ENCODE data around the gene HLA-B. TPM values are rescaled to one million over a fixed set of nuclear protein-coding genes. Genes with fewer than 3 reads are reported as not detected.
A peak's percentile ranks its signal among the peaks of the same experiment; 100 is the strongest.

Gene HLA-B
- total RNA-seq, 4 donors from 2014 or later = 328 to 1,292 (median 594) TPM

DNA sequence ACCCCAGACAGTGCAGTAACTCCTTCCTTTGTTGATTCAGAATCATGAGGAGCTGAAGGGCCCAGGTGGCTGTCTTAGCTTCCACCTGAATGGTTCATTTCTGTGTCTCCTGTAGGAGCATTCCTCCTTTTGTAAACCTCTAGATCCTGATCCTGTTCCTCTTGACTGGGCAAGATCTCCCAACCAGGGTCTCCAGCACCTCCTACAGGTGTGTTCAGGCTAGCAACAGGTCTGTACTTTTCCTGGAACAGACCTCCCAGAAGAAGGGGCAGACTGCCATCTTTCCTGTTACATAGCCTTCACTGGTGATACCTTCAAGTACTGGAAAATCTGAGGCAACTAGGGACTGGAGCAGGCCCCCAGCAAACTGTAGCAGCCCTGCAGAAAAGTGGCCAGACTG is 35.2 kb downstream of the HLA-B start:
- TF ChIP-seq, protein P1, sequence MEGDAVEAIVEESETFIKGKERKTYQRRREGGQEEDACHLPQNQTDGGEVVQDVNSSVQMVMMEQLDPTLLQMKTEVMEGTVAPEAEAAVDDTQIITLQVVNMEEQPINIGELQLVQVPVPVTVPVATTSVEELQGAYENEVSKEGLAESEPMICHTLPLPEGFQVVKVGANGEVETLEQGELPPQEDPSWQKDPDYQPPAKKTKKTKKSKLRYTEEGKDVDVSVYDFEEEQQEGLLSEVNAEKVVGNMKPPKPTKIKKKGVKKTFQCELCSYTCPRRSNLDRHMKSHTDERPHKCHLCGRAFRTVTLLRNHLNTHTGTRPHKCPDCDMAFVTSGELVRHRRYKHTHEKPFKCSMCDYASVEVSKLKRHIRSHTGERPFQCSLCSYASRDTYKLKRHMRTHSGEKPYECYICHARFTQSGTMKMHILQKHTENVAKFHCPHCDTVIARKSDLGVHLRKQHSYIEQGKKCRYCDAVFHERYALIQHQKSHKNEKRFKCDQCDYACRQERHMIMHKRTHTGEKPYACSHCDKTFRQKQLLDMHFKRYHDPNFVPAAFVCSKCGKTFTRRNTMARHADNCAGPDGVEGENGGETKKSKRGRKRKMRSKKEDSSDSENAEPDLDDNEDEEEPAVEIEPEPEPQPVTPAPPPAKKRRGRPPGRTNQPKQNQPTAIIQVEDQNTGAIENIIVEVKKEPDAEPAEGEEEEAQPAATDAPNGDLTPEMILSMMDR (IDR thresholded peaks at IDR 0.05) = no peak
- no peak for TF ChIP-seq POLR2A (IDR thresholded peaks at IDR 0.05)

DNA sequence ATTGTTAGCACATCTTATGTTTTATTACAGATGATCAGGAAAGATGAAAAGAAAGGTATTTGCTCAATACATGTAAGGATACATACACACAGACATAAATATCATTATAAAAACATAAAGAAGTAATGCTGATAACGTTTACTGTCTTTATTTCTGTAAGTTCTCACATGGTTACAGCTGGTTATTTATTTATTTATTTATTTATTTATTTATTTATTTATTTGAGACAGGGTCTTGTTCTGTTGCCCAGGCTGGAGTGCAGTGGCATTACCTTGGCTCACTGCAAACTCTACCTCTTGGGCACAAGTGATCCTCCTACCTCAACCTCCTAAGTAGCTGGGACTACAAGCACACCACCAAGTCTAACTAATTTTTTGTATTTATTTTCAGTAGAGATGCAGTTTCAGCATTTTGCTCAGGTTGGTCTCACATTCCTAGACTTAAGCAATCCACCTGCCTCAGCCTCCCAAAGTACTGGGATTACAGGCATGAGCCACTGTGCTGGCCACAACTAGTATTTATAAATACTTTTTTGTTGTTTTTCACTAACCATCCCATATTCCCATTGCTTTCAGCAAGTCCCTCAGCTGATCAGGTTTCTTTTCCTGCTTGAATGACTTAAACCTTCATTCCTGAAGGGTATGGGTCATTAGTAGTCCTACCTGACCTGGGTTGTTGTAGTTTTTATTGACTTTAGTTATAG is 35.8 kb downstream of the HLA-B start:
- Histone ChIP-seq H3K4me3 (replicated peaks in 1 of 3) (no peak overlapping the region), H3K27me3 (no peaks in the 10 kb centered on the region), H3K27ac (no peak overlapping the region), H3K36me3 (no peaks in the 10 kb centered on the region), H3K4me1 (no peaks in the 10 kb centered on the region), H3K9me3 (no peaks in the 10 kb centered on the region)
- WGBS, 2 donors = 3 to 45% methylated on average over 1 of the region's 1 CpG
- no peak for DNase-seq
- TF ChIP-seq, protein P1 (IDR thresholded peaks at IDR 0.05) = no peak
- TF ChIP-seq POLR2A (IDR thresholded peaks at IDR 0.05) = no peak
- intact Hi-C loops (cut with DNase I) = no loop called here

More for the DNA sequence above, 35.2 kb downstream of the HLA-B start:
- intact Hi-C loops (cut with DNase I) = no loop called here
- Histone ChIP-seq H3K4me1 (no peaks in the 10 kb centered on the region), H3K27ac (no peak overlapping the region), H3K4me3 (replicated peaks in 1 of 3) (no peak overlapping the region), H3K9me3 (no peaks in the 10 kb centered on the region), H3K27me3 (no peaks in the 10 kb centered on the region), H3K36me3 (no peaks in the 10 kb centered on the region)
- DNase-seq = no peak

DNA sequence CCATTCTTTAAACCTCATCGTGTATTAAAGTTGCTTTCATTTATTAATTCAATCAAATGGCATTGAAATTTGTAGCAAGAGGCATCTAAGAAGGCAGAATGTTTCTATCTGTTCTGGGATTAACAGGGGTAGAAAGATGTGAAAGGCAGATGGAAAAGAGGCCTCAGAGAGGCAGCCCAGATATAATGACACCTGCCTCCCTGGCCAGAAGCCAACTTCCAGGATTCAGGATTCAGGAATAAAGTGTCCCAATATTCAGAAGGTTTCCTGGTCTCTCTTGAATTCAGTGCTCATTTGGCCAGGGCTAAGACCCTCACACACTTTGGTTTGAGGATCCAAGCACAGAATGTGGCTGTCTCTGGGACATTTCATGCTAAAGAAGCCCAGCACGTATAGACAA is 39.9 kb downstream of the HLA-B start:
- TF ChIP-seq POLR2A (IDR thresholded peaks at IDR 0.05) = no peak
- TF ChIP-seq, protein P1 (IDR thresholded peaks at IDR 0.05) = no peak
- Histone ChIP-seq H3K4me1 (no peaks in the 10 kb centered on the region), H3K36me3 (no peaks in the 10 kb centered on the region), H3K27me3 (no peaks in the 10 kb centered on the region), H3K4me3 (replicated peaks in 1 of 3) (no peak overlapping the region), H3K9me3 (no peaks in the 10 kb centered on the region), H3K27ac (no peak overlapping the region)
- WGBS, 2 donors = 22 to 53% methylated on average over 2 of the region's 2 CpGs
- DNase-seq = no peak
- intact Hi-C loops (cut with DNase I) = no loop called here

DNA sequence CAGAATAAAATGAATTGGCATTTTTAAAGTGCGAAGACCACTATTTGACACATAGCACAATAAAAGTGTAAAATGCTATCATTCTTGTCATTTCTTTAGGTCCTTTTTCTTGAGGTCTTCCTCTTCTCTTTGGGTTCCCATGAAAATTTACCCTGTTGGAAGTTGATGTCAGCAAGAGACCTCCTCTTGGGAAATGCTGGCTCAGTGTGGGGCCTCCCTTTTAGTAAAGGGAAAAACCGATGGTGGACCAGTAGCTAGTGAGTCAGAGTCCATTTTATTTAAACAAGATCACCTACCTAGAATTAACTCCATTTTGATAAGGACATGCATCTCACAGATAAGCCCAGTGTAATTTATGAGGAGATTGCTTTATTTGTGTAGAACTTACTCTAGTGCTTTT is 47.3 kb downstream of the HLA-B start:
- intact Hi-C loops (cut with DNase I) = no loop called here
- H3K27me3 ChIP-seq = no peaks in the 10 kb centered on the region
- 75 to 89% methylated on average over 2 of the region's 2 CpGs for WGBS, 2 donors

DNA sequence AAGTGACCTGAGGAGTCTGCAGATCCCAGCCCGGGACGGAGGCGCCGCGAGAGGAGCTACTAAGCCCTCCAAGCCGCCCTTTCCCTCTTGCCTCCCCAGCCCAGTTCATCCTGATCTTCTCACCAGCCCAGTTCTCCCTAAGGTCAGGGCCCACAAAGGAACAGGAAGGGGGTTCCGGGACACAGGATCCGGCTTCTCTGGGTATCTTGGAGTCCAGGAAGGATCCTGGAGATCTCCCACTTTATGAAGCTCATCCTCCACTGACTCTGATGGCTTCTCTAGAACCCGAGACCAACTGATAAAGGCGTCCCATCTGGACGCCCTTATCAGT is 48.2 kb downstream of the HLA-B start:
- Histone ChIP-seq H3K9me3 (no peaks in the 10 kb centered on the region), H3K36me3 (no peaks in the 10 kb centered on the region), H3K4me3 (replicated peaks in 1 of 3) (peak overlapping the region in 1 of 3 donors; percentile 21), H3K27me3 (no peaks in the 10 kb centered on the region), H3K27ac (no peak overlapping the region), H3K4me1 (peaks cover 0 to 11% of the 10 kb centered on the region in 2 donors)
- intact Hi-C loops (cut with DNase I) = no loop called here
- TF ChIP-seq, protein P1 (IDR thresholded peaks at IDR 0.05) = no peak
- TF ChIP-seq POLR2A (IDR thresholded peaks at IDR 0.05) = no peak
- no peak for DNase-seq
- WGBS, 2 donors = 24 to 31% methylated on average over 9 of the region's 11 CpGs

More for the DNA sequence above, 47.3 kb downstream of the HLA-B start:
- no peak overlapping the region for H3K27ac ChIP-seq
- H3K36me3 ChIP-seq = no peaks in the 10 kb centered on the region
- H3K4me1 ChIP-seq = peaks cover 0 to 11% of the 10 kb centered on the region in 2 donors
- no peaks in the 10 kb centered on the region for H3K9me3 ChIP-seq
- TF ChIP-seq, protein P1 (IDR thresholded peaks at IDR 0.05) = no peak
- no peak for TF ChIP-seq POLR2A (IDR thresholded peaks at IDR 0.05)
- no peak overlapping the region for H3K4me3 ChIP-seq (replicated peaks in 1 of 3)
- no peak for DNase-seq

All from thyroid gland (tissue), 4 donors.